ENCODE results near the gene DNAJC5. TPM values are rescaled to one million over a fixed set of nuclear protein-coding genes. Genes with fewer than 3 reads are reported as not detected.

Gene DNAJC5
- total and polyA plus RNA-seq, 2 experiments from 2014 or later: 7.1 to 33.5 TPM

- TF ChIP-seq ZNF462 (CRISPR knock-in tag; IDR thresholded peaks at IDR 0.05) (no peak), JUNB (IDR thresholded peaks at IDR 0.05; ENCODE audit: unreplicated experiment) (no peak), NANOG (IDR thresholded peaks at IDR 0.05; ENCODE audit: borderline replicate concordance) (no peak), ZNF331 (CRISPR knock-in tag; IDR thresholded peaks at IDR 0.05; ENCODE audit: low read depth) (no peak), ZNF114 (CRISPR knock-in tag; IDR thresholded peaks at IDR 0.05) (no peak), ETS1 (IDR thresholded peaks at IDR 0.05) (no peak), EZH2 (IDR thresholded peaks at IDR 0.05; ENCODE audit: low read depth, unreplicated experiment) (no peak)
Measured at GRCh38 chr20:63883201-63883593, 11.7 kb upstream of the DNAJC5 start (continued).

GRCh38 chr20:63884506-63885263 lies 10.2 kb upstream of the DNAJC5 start:
- no peaks in the 10 kb centered on the region for H3K9me2 ChIP-seq (ENCODE audit: insufficient read depth)
- no peak overlapping the region for H3K4me3 ChIP-seq
- H4K20me1 ChIP-seq (replicated peaks; ENCODE audit: insufficient read depth): peaks cover 8% of the 10 kb centered on the region
- no peaks in the 10 kb centered on the region for H3K4me1 ChIP-seq (ENCODE audit: insufficient read depth)
- Mint-ChIP-seq H3K9me3 (no peaks in the 10 kb centered on the region), H3K27ac (no peak overlapping the region; the same call in 1 of the 2 replicates), H3K36me3 (ENCODE audit: low read depth) (peaks cover 43% of the 10 kb centered on the region), H3K27me3 (ENCODE audit: insufficient read depth, low read depth, poor library complexity) (peaks cover 16% of the 10 kb centered on the region), H3K4me3 (no peak overlapping the region), H3K4me1 (no peaks in the 10 kb centered on the region; the same call in 2 of the 3 replicates)
- H3F3A ChIP-seq (replicated peaks; ENCODE audit: low read depth): peaks cover 6% of the 10 kb centered on the region; the same call in 1 of the 2 replicates
- no peak overlapping the region for H3K27ac ChIP-seq (ENCODE audit: low read depth)
- ATAC-seq (no peak), DNase-seq (ENCODE audit: low spot score) (no peak)
- H2AFZ ChIP-seq: no peak overlapping the region
- 0 out of 2 replicates have a peak, but pooled peaks cover 5% of the 10 kb centered on the region for H3K36me3 ChIP-seq (ENCODE audit: insufficient read depth)
- H3K4me2 ChIP-seq: no peak overlapping the region
- H3K79me2 ChIP-seq (replicated peaks; ENCODE audit: insufficient read depth): peaks cover 8% of the 10 kb centered on the region; the same call in 1 of the 2 replicates
- no peaks in the 10 kb centered on the region for H3K27me3 ChIP-seq (ENCODE audit: insufficient read depth)
- TF ChIP-seq NANOG (IDR thresholded peaks at IDR 0.05; ENCODE audit: borderline replicate concordance) (no peak), ZNF462 (CRISPR knock-in tag; IDR thresholded peaks at IDR 0.05) (no peak)
